ENCODE measurements around the gene C19orf18.

Gene C19orf18

DNA sequence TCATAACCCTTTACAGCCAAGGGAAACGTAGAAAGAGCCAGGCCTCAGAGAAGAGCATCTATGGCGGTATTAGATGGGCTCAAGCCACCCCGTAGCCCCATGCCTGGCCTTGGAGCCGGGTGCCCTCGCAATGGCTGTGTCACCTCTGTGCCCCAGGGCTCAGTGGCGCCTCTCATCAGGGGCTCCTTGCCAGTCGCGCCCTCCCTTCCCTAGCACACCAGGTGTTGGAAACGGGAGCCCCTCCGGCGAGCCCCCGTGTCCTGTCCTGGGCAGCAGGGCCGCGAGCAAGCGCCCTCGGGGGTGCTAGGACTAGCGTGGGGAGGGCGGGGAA is 27.3 kb downstream of the C19orf18 start:
- DNase-seq = no peak

- no peak for DNase-seq
These were observed 28.0 kb downstream of the C19orf18 start for GRCh38 chr19:57946316-57946715.

- no peak for DNase-seq
These were observed 32.7 kb downstream of the C19orf18 start for GRCh38 chr19:57941593-57941992.

DNA sequence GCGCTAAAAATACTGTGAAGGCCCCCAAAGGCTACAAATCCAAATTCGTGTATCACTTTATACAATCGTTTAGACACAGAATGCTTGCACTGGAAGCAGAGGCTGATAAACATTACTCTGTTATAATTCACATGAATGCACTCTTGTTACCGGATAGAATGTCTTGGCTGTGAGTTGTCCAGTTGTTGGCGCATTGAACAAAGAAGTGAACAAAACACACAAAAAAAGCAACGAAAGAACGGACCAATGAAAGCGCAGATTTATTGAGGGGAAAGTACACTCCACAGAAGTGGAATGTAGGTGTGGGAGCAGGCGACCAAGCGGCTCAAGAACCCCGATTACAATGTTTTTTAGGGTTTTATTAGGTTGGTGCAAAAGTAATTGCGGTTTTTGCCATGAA is 38.6 kb downstream of the C19orf18 start:
- no peak for DNase-seq

DNA sequence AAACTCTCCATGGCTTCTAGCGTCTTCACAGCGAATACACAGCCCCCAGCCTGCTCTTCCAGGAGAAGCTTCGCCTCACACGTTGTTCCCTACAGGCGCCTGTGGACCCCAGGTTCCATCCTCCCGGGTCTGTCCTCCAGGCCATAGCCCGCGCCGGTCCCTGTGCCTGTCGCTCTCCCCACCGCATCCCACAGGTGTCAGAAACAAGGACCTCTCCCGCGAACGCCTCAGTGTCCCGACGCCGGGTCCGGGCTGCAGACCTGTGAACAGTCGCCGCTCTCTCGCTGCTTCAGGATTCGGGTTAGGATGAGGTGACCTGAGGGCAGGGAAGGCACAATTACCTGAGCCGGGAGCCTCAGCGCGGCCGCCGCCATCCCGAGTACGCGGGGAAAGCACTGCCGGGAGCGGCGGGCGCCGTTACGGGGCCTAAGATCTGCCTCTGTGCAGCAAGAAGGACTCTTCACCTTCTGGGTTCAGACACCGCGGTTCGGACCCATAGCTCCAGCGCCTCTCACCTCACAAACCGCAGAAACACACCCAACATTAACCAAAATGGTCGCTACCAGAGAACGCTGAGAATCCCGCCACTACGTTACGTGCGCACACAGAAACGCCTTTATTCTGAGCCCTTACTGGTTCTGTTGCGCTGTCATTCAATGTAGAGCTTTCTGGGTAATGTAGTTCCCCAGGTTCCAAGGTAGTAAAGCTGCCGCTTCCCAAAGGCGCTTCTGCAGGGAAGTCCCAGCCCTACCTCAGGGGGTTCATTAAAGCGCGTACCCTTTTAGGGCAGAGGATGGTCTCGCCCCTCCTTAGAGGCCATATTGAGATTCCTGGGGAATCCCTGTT is 39.3 kb downstream of the C19orf18 start, which contains the start of gene ZNF418:
Gene ZNF418 (minus strand): TSS at position 583 of the 846 bp plus-strand sequence. CDS start 1,580 bp downstream, outside the sequence.
- DNase-seq = peak; percentile 94

DNA sequence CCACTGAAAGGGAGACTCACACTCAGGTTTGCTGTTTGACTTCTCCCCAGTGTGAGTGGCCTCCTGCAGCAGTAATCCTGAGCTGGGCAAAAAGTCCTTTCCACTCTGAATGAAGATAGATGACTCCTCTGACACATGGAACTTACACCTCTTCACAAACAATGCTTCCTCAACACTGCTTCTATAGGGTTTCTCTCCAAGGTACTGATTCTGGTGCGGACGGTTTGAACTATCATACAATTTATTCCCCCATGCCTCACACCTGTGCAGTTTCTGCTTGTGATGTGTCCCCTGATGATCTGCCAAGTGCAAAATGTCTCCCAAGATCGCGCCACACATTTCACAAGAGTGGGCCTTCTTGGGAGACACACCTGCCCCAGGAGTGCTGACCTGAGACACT is 46.7 kb downstream of the C19orf18 start:
- no peak for DNase-seq

GRCh38 chr19:57916168-57916995 is 58.0 kb downstream of the C19orf18 start, which contains the start of gene ZNF417:
ZNF417 (minus strand) TSS chr19:57916592; CDS start chr19:57916411, 181 bp downstream.
- DNase-seq = peak; percentile 98

DNA sequence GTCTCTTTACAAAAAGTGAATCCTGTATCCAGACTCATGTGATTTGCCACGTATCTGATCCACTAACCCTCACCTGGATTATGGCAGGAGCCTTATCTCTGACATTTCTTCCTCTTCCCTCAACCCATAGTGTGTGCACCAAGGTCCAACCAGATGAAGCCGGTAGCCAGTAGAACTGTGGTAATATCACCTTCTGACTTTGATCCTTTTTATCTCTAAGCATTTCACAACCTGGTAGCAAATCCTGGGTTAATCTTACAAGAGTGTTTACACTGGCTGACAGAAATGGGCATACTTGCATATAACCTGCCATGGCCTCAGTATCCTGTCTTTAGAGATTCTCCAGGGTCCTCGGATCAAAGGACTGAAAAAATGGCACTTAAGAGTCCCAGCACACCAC is 59.8 kb downstream of the C19orf18 start:
- no peak for DNase-seq
